Ascending aorta (tissue), 2 donors: Measurements from ENCODE around the gene GPAM. TPM values are rescaled to one million over a fixed set of nuclear protein-coding genes. Genes with fewer than 3 reads are reported as not detected.

Experiments
- DNase-seq, 2 donors: peaks; one replicate each; pipeline ENCODE4 v3.0.0-alpha.2; 2019; ENCODE audit warnings: low spot score in 2 of 2
- H3K27ac ChIP-seq, 2 donors: fragments of 200-600 bp; sonication (generic); one replicate each; pipeline ENCODE4 v1.5.1; 2016 to 2017; ENCODE audit warnings: mild to moderate bottlenecking in 1 of 2
- H3K27me3 ChIP-seq: fragments of 200-600 bp; sonication (generic); one replicate; pipeline ENCODE4 v1.5.1; 2017
- H3K36me3 ChIP-seq, 2 donors: fragments of 200-600 bp; sonication (generic); one replicate each; pipeline ENCODE4 v1.5.1; 2016
- H3K4me1 ChIP-seq, 2 donors: fragments of 200-600 bp; sonication (generic); one replicate each; pipeline ENCODE4 v1.5.1; 2016 to 2017; ENCODE audit warnings: mild to moderate bottlenecking in 1 of 2
- H3K4me3 ChIP-seq, 2 donors: fragments of 200-600 bp; sonication (generic); one replicate each; pipeline ENCODE4 v1.5.1; 2016 to 2017; ENCODE audit warnings: mild to moderate bottlenecking in 1 of 2
- H3K9me3 ChIP-seq, 2 donors: fragments of 200-600 bp; sonication (generic); one replicate each; pipeline ENCODE4 v1.5.1; 2016
- intact Hi-C: fragments of 100-400 bp; cut with DNase I; formaldehyde crosslinking; loops from one replicate; pipeline ENCODE4 v1.15.1; 2023
- total RNA-seq: library from RNA; depleted of rRNA; stranded (reverse); fragments of >200 nt; gene quantifications from one replicate; pipeline ENCODE4 v1.1.0, GENCODE V29; 2016
- TF ChIP-seq, protein P1 (sequence below), 3 experiments: fragments of 200-600 bp in 2 of 3; fragments of 450-650 bp in 1 of 3; sonication (generic) in 2 of 3; IDR thresholded peaks; one replicate each; pipeline ENCODE4 v1.5.1; 2016 to 2019; ENCODE audit warnings: antibody characterized with exemption in 3 of 3, mild to moderate bottlenecking in 1 of 3, moderate library complexity in 1 of 3

The GPAM gene
- total RNA-seq, 1 donor from 2014 or later: 3.2 TPM

DNA sequence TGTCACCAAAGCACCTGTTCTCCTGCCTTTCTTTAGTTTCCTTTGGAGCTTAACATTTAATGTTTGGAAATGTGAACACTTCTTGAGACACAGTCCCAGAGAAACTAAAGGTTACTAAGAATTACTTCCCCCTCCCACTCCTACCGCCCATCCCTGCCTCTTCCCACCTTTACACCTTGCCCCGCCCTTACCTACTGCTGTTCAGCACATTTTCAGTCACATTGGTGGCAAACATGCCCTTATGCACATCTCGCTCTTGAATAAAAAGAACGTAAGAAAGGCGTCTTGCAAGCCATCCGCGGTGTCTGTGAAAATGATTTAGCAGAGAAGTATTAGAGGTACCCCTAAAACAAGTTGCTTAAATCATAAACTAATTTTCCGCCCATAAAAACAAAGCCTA lies 8.2 kb downstream of the GPAM start:
- no peak for DNase-seq
- TF ChIP-seq, protein P1, sequence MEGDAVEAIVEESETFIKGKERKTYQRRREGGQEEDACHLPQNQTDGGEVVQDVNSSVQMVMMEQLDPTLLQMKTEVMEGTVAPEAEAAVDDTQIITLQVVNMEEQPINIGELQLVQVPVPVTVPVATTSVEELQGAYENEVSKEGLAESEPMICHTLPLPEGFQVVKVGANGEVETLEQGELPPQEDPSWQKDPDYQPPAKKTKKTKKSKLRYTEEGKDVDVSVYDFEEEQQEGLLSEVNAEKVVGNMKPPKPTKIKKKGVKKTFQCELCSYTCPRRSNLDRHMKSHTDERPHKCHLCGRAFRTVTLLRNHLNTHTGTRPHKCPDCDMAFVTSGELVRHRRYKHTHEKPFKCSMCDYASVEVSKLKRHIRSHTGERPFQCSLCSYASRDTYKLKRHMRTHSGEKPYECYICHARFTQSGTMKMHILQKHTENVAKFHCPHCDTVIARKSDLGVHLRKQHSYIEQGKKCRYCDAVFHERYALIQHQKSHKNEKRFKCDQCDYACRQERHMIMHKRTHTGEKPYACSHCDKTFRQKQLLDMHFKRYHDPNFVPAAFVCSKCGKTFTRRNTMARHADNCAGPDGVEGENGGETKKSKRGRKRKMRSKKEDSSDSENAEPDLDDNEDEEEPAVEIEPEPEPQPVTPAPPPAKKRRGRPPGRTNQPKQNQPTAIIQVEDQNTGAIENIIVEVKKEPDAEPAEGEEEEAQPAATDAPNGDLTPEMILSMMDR (IDR thresholded peaks at IDR 0.05): no peak

DNA sequence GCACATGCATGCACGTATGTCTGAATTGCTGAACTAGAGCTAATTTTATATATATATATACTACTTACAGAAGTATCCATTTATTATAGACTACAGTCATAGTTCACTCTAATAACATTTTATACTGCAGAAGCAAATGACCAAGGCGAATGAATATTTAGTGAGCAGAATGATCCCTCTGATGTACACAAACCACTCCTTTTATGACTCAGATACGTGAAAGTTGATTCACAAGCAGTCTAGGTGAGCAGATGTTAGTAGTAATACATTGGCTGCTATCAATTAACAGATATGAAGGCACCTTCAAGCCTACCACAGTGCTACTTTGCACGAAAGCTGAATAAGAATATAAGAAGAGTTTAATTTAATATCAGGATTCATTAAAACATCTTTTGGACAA lies 10.4 kb downstream of the GPAM start:
- TF ChIP-seq, protein P1 (IDR thresholded peaks at IDR 0.05): no peak
- no peak for DNase-seq
- Histone ChIP-seq H3K36me3 (peaks cover 28 to 78% of the 10 kb centered on the region in 2 donors), H3K9me3 (no peaks in the 10 kb centered on the region), H3K4me3 (no peak overlapping the region), H3K27me3 (no peaks in the 10 kb centered on the region), H3K27ac (no peak overlapping the region), H3K4me1 (peaks cover 0 to 3% of the 10 kb centered on the region in 2 donors)
- intact Hi-C loops: no loop called here

More for the DNA sequence above, 8.2 kb downstream of the GPAM start:
- Histone ChIP-seq H3K4me1 (peaks cover 0 to 3% of the 10 kb centered on the region in 2 donors), H3K36me3 (peaks cover 21 to 69% of the 10 kb centered on the region in 2 donors), H3K27ac (no peak overlapping the region), H3K9me3 (no peaks in the 10 kb centered on the region), H3K4me3 (no peak overlapping the region), H3K27me3 (no peaks in the 10 kb centered on the region)
- intact Hi-C loops: no loop called here

DNA sequence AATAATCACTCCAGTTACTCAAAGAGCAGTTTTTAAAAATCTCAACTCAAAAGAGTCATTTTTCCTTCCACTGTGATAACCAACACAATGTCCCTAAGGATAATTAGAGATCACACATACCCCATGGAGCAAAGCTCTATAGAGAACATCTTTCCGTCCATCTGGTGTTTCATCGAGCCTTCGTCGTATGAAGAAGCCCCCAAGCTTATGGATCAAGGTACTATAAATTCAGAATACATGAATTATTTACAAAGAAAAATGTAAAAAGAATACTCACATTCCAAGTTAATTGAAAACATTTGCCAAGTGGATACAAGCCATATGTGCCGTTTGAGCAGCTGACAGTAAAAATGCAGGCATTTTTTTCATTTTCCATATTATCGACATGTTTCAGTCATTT lies 14.8 kb downstream of the GPAM start:
- H3K9me3 ChIP-seq: no peaks in the 10 kb centered on the region
- H3K27ac ChIP-seq: no peak overlapping the region
- intact Hi-C loops: no loop called here
- H3K4me1 ChIP-seq: peaks cover 0 to 3% of the 10 kb centered on the region in 2 donors
- TF ChIP-seq, protein P1 (IDR thresholded peaks at IDR 0.05): no peak
- no peaks in the 10 kb centered on the region for H3K27me3 ChIP-seq
- no peak overlapping the region for H3K4me3 ChIP-seq
- no peak for DNase-seq
- peaks cover 31 to 80% of the 10 kb centered on the region in 2 donors for H3K36me3 ChIP-seq

DNA sequence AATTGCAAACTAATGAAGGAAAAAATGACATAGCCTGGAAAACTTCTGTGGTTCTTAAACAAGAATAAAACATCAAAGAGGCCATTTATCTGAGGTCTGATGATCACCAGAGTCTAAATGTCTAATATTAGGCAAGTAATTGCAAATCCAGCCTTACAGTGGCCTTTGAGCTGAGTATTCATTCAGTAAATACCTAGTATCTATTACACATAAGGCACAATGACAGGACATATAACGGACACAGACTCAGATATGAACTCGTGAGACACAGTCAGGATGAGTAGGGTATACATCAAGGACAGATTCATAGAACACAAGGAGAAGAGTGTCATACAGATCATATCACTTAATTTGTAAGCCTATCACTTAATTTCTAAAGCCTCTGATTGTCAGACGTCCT lies 16.8 kb downstream of the GPAM start:
- Histone ChIP-seq H3K36me3 (peaks cover 34 to 84% of the 10 kb centered on the region in 2 donors), H3K27ac (no peak overlapping the region), H3K4me3 (no peak overlapping the region), H3K27me3 (no peaks in the 10 kb centered on the region), H3K4me1 (no peaks in the 10 kb centered on the region), H3K9me3 (no peaks in the 10 kb centered on the region)
- TF ChIP-seq, protein P1 (IDR thresholded peaks at IDR 0.05): no peak
- intact Hi-C loops: no loop called here
- DNase-seq: no peak

DNA sequence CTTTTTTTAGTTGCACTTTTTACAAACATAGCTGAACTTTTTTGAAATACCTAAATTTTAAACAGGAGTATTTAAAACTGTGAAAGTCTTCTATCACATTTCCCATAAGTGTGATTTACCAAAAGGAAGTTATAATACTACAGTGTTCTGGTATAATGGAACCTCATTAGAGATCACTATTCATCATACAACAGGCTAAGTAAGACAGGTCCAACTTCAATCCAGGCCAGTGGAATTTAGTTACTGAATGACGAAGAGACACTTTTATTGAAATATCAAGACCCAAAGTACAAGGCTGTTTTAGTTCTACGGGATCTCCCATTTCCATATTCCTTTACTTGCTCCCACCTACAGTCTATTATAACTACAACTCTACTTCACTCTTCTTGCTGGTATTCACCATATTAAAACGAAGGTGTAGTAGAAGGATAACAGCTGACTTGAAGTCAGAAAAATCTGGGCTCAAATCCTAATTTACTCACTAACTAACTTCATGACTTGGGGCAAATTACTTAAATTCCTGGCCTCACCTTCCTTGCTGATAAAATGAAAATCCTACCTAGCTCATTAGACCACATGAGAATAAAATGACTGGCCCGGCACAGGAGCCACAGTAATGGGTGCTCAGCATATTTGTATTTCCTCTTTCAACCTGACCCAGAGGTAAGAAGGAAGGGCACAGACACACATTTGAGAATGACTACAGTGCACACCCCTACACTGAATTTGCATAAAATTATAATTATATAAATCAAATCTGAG lies 21.6 kb downstream of the GPAM start:
- H3K27ac ChIP-seq: no peak overlapping the region
- no peaks in the 10 kb centered on the region for H3K27me3 ChIP-seq
- H3K36me3 ChIP-seq: peaks cover 45 to 76% of the 10 kb centered on the region in 2 donors
- intact Hi-C loops: no loop called here
- no peak for DNase-seq
- TF ChIP-seq, protein P1 (IDR thresholded peaks at IDR 0.05): no peak
- H3K4me3 ChIP-seq: no peak overlapping the region
- no peaks in the 10 kb centered on the region for H3K4me1 ChIP-seq
- no peaks in the 10 kb centered on the region for H3K9me3 ChIP-seq
